NCI-H1092 treated with DMSO at 0.1 percent for 48 hours (cell line): ENCODE results near the gene SH3GL1.

Experiments
- DNase-seq: peaks from one replicate; lab custom pipeline; 2025; lab: John Stamatoyannopoulos, UW

SH3GL1 gene

DNA sequence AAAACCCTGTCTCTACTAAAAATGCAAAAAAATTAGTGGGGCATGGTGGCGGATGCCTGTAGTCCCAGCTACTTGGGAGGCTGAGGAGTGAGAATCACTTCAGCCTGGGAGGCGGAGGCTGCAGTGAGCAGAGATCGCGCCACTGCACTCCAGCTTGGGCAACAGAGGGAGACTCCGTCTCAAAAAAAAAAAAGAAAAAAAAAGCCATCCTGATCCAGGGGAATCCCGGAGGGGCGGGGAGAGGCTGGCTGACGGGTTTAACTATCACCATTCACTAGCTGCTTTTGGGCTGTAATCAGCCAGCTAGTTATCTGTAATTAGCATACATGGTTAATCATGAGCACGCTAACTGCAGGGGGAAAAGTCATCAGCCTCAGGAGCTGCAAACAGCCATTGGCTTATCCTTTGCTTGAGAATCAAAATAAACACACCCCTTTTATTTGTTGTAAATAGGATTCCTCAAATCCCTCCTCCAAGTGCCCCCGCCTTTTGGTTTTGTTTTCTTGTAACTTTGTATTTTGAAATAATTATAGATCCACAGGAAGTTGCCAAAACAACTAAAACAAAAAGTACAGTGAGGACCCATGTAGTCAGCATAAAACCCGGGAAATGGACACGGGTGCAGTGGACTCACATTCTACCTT is 86.4 kb downstream of the SH3GL1 start:
- no peak for DNase-seq
